ENCODE measurements around the gene LCP2.

LCP2 gene

GRCh38 chr5:170233358-170233892, 64.2 kb downstream of the LCP2 start:
- DNase-seq, result no peak
- intact Hi-C loops (cut with DNase I), result no loop called here

GRCh38 chr5:170232786-170233185, 64.8 kb downstream of the LCP2 start, which contains the start of gene C5orf58:
Gene C5orf58 (plus strand): TSS chr5:170232985. CDS start chr5:170234977, 1,992 bp downstream.
- intact Hi-C loops (cut with DNase I), result no loop called here
- no peak for DNase-seq

- intact Hi-C loops (cut with DNase I), result loop anchor here (5.0 to 10.0 kb wide), 2 partner anchors 118 to 406 kb away; no protein-coding TSS in a partner anchor
Observed at GRCh38 chr5:170228762-170229435, 68.7 kb downstream of the LCP2 start.

GRCh38 chr5:170226661-170227060, 70.9 kb downstream of the LCP2 start:
- intact Hi-C loops (cut with DNase I), result loop anchor here (5.0 to 10.0 kb wide), 2 partner anchors 121 to 408 kb away; no protein-coding TSS in a partner anchor
- peak in 4 of 42 donors; percentile 8 to 41 (median 12) for DNase-seq

More at GRCh38 chr5:170228762-170229435, 68.7 kb downstream of the LCP2 start:
- no peak for DNase-seq

GRCh38 chr5:170226129-170226615, 71.4 kb downstream of the LCP2 start:
- no peak for DNase-seq
- intact Hi-C loops (cut with DNase I), result loop anchor here (5.0 to 10.0 kb wide), 2 partner anchors 121 to 409 kb away; no protein-coding TSS in a partner anchor

- peak; percentile 53 to 95 (median 87) for DNase-seq
- intact Hi-C loops (cut with DNase I), result loop anchor here (5.0 to 10.0 kb wide), 2 partner anchors 122 to 409 kb away; no protein-coding TSS in a partner anchor
Observed at GRCh38 chr5:170225326-170226128, 72.0 kb downstream of the LCP2 start.

DNA sequence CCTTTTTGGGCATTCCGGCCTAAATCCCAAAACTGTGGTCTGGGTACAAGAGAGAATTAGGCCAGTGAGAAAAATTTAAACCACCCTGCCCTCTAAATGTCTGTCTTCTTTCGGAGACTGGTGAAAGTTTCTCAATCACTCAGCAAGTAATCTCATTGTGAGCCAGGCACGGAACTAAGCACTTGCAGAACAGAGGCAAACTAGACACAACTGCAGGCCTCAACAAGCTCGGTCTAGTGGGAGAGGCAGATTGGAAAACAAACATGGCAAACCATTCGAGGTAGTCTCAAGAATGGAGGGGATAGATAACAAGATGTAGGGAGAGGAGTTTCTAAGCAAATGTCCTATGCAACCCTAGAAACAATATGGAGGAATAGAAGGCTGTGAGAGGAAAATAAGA, 73.7 kb downstream of the LCP2 start:
- intact Hi-C loops (cut with DNase I), result loop anchor here (5.0 to 10.0 kb wide), 2 partner anchors 198 to 411 kb away; no protein-coding TSS in a partner anchor
- no peak for DNase-seq

GRCh38 chr5:170223360-170223759, 74.2 kb downstream of the LCP2 start:
- intact Hi-C loops (cut with DNase I), result loop anchor here (5.0 to 10.0 kb wide), 2 partner anchors 199 to 411 kb away; no protein-coding TSS in a partner anchor
- no peak for DNase-seq

DNA sequence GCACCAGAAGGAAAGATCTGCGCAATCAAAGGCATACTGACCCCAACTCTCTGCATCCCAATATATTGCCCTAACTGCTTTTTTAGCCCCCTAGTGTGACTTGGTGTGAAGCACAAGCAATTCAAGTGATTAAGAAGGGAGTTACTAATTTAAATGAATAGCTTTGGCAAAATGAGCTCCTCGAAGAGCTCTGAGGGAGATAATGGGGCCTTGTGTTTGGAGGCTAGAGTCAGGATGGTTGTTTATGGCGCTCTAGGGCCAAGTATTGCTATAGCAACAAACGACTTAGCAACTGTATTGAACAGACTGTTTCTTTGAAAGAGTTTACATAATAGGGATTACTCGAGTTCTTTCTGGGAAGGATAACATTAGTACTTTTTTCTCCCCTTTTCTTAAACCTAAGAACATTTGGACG, 76.2 kb downstream of the LCP2 start:
- peak in 7 of 42 donors; percentile 13 to 57 (median 42) for DNase-seq
- intact Hi-C loops (cut with DNase I), result loop anchor here (5.0 to 10.0 kb wide), 2 partner anchors 201 to 413 kb away; no protein-coding TSS in a partner anchor

DNA sequence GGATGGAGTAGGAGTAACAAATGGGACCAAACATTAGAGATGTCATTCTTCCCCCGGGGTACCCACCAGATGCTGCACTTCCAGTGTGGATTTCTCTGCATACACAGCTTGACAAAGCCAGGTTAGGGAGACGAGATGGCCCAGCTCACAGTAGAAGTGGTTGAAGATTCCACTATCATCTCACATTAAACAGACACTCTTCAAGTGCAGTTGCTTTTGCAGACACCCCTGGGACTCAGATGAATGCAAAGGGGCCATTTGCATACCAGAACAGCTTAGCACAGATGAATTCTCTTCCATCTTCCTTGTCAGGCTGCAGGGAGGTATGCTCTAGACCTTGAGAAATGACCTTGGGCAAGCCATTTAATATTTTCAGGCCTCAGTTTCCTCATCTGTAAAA, 77.4 kb downstream of the LCP2 start:
- DNase-seq, result no peak

DNA sequence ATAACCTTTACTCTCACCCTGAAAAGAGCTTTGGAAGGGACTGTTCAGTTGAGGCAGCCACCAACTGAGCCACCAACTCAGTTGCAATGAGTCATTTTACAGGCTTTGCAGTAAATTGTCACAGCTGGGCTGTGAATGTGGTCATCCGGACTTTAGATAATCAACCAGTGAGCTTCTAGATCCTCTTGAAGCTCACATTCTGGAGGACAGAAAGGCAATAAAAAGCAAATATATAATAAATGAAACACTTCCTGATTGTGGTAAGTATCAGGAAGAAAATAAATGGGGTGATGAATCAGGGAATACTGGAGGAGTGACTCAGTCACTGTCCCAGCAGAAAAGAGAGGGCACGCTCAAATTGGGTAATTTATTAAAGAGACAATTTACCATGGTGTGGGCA, 78.0 kb downstream of the LCP2 start:
- intact Hi-C loops (cut with DNase I), result loop anchor here (5.0 to 10.0 kb wide), 2 partner anchors 203 to 415 kb away; no protein-coding TSS in a partner anchor

More for the DNA sequence above, 77.4 kb downstream of the LCP2 start:
- intact Hi-C loops (cut with DNase I), result loop anchor here (5.0 to 10.0 kb wide), 2 partner anchors 202 to 415 kb away; no protein-coding TSS in a partner anchor

GRCh38 chr5:170218726-170219125, 78.9 kb downstream of the LCP2 start:
- intact Hi-C loops (cut with DNase I), result no loop called here
- no peak for DNase-seq

More for the DNA sequence above, 78.0 kb downstream of the LCP2 start:
- no peak for DNase-seq

- no peak for DNase-seq
- intact Hi-C loops (cut with DNase I), result no loop called here
Observed at GRCh38 chr5:170217831-170218230, 79.7 kb downstream of the LCP2 start.

- intact Hi-C loops (cut with DNase I), result no loop called here
- peak in 29 of 42 donors; percentile 12 to 82 (median 47) for DNase-seq
Observed at GRCh38 chr5:170216257-170216864, 81.2 kb downstream of the LCP2 start.

DNA sequence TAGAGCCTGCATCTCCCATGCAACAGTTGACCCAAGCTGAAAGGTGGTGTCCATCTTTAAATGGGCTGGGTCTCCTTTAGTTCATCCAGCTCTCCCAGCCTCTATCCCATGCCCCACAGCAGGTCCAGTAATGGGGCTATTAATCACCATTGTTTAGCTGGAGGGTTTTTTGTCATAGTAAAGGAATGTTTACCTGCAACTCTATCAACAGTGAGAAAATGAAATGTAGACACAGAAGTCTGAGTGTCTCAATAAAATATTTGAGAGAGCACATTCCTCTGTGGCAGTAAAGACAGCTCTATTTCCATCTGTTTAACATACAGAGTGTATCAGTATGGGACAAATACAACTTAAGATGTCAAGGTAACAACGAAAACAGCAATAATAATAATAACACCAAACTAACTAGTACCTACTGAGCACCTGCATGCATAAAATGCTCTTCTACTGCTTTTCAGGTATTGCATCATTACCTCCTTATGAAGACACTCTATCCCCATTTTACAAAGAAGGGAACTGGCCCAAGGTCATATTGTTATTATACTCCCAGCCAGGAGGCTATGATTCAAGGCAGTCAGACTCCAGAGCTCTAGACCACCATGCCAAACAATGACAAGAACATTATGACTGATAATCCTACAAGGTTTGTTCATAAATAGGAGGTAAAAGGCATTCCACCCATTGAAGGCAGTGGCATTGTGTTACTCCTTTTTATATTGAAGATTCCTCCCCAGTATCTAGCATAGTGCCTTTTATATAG, 85.8 kb downstream of the LCP2 start:
- no peak for DNase-seq
- intact Hi-C loops (cut with DNase I), result no loop called here

DNA sequence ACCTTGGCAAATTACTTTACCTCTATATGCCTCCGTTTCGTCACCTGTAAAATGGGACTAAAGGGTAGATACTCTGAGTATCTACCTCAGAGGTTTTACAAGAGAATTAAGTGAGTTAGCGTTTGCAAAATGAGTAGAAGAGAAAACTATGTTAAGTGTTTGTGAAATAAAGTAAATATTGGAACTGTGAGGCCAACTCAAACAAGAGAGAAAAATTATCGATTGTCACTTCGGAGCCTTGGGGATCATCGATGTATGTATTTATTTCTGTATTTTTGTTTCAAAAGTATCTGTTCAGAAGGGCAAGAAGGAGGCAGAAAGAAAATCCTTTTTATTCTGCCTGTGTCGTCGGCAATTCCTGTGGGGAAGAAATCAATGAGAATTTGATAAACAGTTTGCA, 90.6 kb downstream of the LCP2 start:
- intact Hi-C loops (cut with DNase I), result no loop called here
- no peak for DNase-seq

- intact Hi-C loops (cut with DNase I), result no loop called here
- no peak for DNase-seq
Observed at GRCh38 chr5:170206216-170206615, 91.4 kb downstream of the LCP2 start.

DNA sequence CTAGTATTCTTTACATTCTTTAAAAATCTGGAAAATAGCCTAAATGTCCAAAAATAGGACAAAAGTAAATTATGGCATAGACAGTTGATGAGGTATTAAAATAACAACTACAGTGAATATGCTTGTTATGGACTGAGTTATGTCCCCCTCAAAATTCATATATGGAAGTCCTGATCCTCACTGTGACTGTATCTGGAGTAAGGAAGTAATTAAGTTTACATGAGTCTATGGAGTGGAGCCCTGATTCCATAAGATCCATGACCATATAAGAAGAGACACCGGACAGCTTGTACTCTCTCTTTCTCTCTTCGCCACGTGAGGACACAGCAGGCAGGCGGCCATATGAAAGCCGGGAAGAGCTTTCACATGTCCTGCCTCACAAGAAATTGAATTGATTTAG, 93.4 kb downstream of the LCP2 start:
- no peak for DNase-seq
- intact Hi-C loops (cut with DNase I), result no loop called here
